Measurements from ENCODE around the gene PCDHGA7.

DNA sequence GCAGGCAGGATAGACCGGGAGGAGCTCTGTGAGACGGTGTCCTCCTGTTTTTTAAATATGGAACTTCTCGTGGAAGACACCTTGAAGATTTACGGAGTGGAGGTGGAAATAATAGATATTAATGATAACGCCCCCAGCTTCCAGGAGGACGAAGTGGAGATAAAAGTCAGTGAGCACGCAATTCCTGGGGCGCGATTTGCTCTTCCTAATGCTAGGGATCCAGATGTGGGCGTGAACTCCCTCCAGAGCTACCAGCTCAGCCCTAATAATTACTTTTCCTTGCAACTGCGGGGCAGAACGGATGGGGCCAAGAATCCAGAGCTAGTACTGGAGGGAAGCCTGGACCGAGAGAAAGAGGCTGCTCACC, 38.9 kb downstream of the PCDHGA7 start:
- TF ChIP-seq RAD21 (IDR thresholded peaks at IDR 0.05; ENCODE audit: low read depth) (no peak), FOXM1 (IDR thresholded peaks at IDR 0.05; ENCODE audit: borderline replicate concordance, low read depth) (no peak), EP300 (IDR thresholded peaks at IDR 0.05; ENCODE audit: borderline replicate concordance) (no peak)
